ENCODE measurements around the gene ACOX1. TPM values are rescaled to one million over a fixed set of nuclear protein-coding genes. Genes with fewer than 3 reads are reported as not detected.
"Not testable (repeated sequence)": the region's sequence is repeated elsewhere in the genome, so short reads cannot be mapped to it uniquely, and the experiment has no call there.

Gene ACOX1
- total and polyA plus RNA-seq, 2 donors = 15.9 to 23.5 TPM

- DNase-seq (ENCODE audit: low read depth in 6 of 9, low spot score in 9 of 9) = no peak
- peaks cover 6 to 26% of the 10 kb centered on the region in 2 donors for H3K36me3 ChIP-seq (ENCODE audit: control insufficient read depth in 2 of 2, insufficient read depth in 2 of 2, low read length in 1 of 2)
- WGBS = 92% methylated on average over 9 of the region's 9 CpGs
- no peaks in the 10 kb centered on the region for H3K27me3 ChIP-seq (ENCODE audit: control insufficient read depth in 2 of 2, insufficient read depth in 1 of 2, low read length in 1 of 2)
- no peak overlapping the region for H3K4me3 ChIP-seq (ENCODE audit: low read length in 2 of 2)
- H3K4me1 ChIP-seq (ENCODE audit: control insufficient read depth in 2 of 2, insufficient read depth in 2 of 2, low read length in 2 of 2) = peaks cover 9 to 18% of the 10 kb centered on the region in 2 donors
- H3K9me3 ChIP-seq (ENCODE audit: control insufficient read depth in 2 of 2, insufficient read depth in 1 of 2, low read length in 1 of 2) = no peaks in the 10 kb centered on the region
- no peak overlapping the region for H3K27ac ChIP-seq (ENCODE audit: low read depth in 1 of 2, low read length in 1 of 2)
These were observed 2.7 kb downstream of the ACOX1 start for GRCh38 chr17:75976175-75976848.

GRCh38 chr17:75975757-75976174 is 3.2 kb downstream of the ACOX1 start:
- no peak for DNase-seq (ENCODE audit: low read depth in 6 of 9, low spot score in 9 of 9)
- no peaks in the 10 kb centered on the region for H3K9me3 ChIP-seq (ENCODE audit: control insufficient read depth in 2 of 2, insufficient read depth in 1 of 2, low read length in 1 of 2)
- H3K4me3 ChIP-seq (ENCODE audit: low read length in 2 of 2) = no peak overlapping the region
- H3K27ac ChIP-seq (ENCODE audit: low read depth in 1 of 2, low read length in 1 of 2) = no peak overlapping the region
- 95% methylated on average over 5 of the region's 5 CpGs for WGBS
- H3K4me1 ChIP-seq (ENCODE audit: control insufficient read depth in 2 of 2, insufficient read depth in 2 of 2, low read length in 2 of 2) = peaks cover 9 to 18% of the 10 kb centered on the region in 2 donors
- peaks cover 6 to 26% of the 10 kb centered on the region in 2 donors for H3K36me3 ChIP-seq (ENCODE audit: control insufficient read depth in 2 of 2, insufficient read depth in 2 of 2, low read length in 1 of 2)
- H3K27me3 ChIP-seq (ENCODE audit: control insufficient read depth in 2 of 2, insufficient read depth in 1 of 2, low read length in 1 of 2) = no peaks in the 10 kb centered on the region

GRCh38 chr17:75975187-75975586 is 3.8 kb downstream of the ACOX1 start:
- Histone ChIP-seq H3K36me3 (ENCODE audit: control insufficient read depth in 2 of 2, insufficient read depth in 2 of 2, low read length in 1 of 2) (peaks cover 6 to 29% of the 10 kb centered on the region in 2 donors), H3K4me1 (ENCODE audit: control insufficient read depth in 2 of 2, insufficient read depth in 2 of 2, low read length in 2 of 2) (peaks cover 7 to 15% of the 10 kb centered on the region in 2 donors)
- not testable (repeated sequence) for H3K27ac ChIP-seq (ENCODE audit: low read depth in 1 of 2, low read length in 1 of 2)

GRCh38 chr17:75970626-75971025 is 8.3 kb downstream of the ACOX1 start:
- Histone ChIP-seq H3K27ac (ENCODE audit: low read depth in 1 of 2, low read length in 1 of 2) (no peak overlapping the region), H3K9me3 (ENCODE audit: control insufficient read depth in 2 of 2, insufficient read depth in 1 of 2, low read length in 1 of 2) (no peaks in the 10 kb centered on the region), H3K4me3 (ENCODE audit: low read length in 2 of 2) (no peak overlapping the region), H3K27me3 (ENCODE audit: control insufficient read depth in 2 of 2, insufficient read depth in 1 of 2, low read length in 1 of 2) (no peaks in the 10 kb centered on the region), H3K36me3 (ENCODE audit: control insufficient read depth in 2 of 2, insufficient read depth in 2 of 2, low read length in 1 of 2) (peaks cover 6 to 27% of the 10 kb centered on the region in 2 donors), H3K4me1 (ENCODE audit: control insufficient read depth in 2 of 2, insufficient read depth in 2 of 2, low read length in 2 of 2) (no peaks in the 10 kb centered on the region)
- no peak for DNase-seq (ENCODE audit: low read depth in 6 of 9, low spot score in 9 of 9)
- WGBS = 98% methylated on average over 7 of the region's 7 CpGs

More at GRCh38 chr17:75975187-75975586, 3.8 kb downstream of the ACOX1 start:
- not testable (repeated sequence) for H3K27me3 ChIP-seq (ENCODE audit: control insufficient read depth in 2 of 2, insufficient read depth in 1 of 2, low read length in 1 of 2); H3K9me3 ChIP-seq (ENCODE audit: control insufficient read depth in 2 of 2, insufficient read depth in 1 of 2, low read length in 1 of 2); DNase-seq (ENCODE audit: low read depth in 6 of 9, low spot score in 9 of 9); H3K4me3 ChIP-seq (ENCODE audit: low read length in 2 of 2)
- WGBS = 96% methylated on average over 6 of the region's 6 CpGs

GRCh38 chr17:75970011-75970523 is 8.9 kb downstream of the ACOX1 start:
- Histone ChIP-seq H3K9me3 (ENCODE audit: control insufficient read depth in 2 of 2, insufficient read depth in 1 of 2, low read length in 1 of 2) (no peaks in the 10 kb centered on the region), H3K27ac (ENCODE audit: low read depth in 1 of 2, low read length in 1 of 2) (no peak overlapping the region), H3K36me3 (ENCODE audit: control insufficient read depth in 2 of 2, insufficient read depth in 2 of 2, low read length in 1 of 2) (peaks cover 6 to 24% of the 10 kb centered on the region in 2 donors), H3K27me3 (ENCODE audit: control insufficient read depth in 2 of 2, insufficient read depth in 1 of 2, low read length in 1 of 2) (no peaks in the 10 kb centered on the region), H3K4me1 (ENCODE audit: control insufficient read depth in 2 of 2, insufficient read depth in 2 of 2, low read length in 2 of 2) (no peaks in the 10 kb centered on the region), H3K4me3 (ENCODE audit: low read length in 2 of 2) (no peak overlapping the region)
- no peak for DNase-seq (ENCODE audit: low read depth in 6 of 9, low spot score in 9 of 9)
- WGBS = 83% methylated on average over 4 of the region's 4 CpGs

- H3K36me3 ChIP-seq (ENCODE audit: control insufficient read depth in 2 of 2, insufficient read depth in 2 of 2, low read length in 1 of 2) = peaks cover 6 to 24% of the 10 kb centered on the region in 2 donors
- WGBS = 95% methylated on average over 10 of the region's 10 CpGs
- H3K9me3 ChIP-seq (ENCODE audit: control insufficient read depth in 2 of 2, insufficient read depth in 1 of 2, low read length in 1 of 2); H3K27me3 ChIP-seq (ENCODE audit: control insufficient read depth in 2 of 2, insufficient read depth in 1 of 2, low read length in 1 of 2); H3K4me3 ChIP-seq (ENCODE audit: low read length in 2 of 2); H3K4me1 ChIP-seq (ENCODE audit: control insufficient read depth in 2 of 2, insufficient read depth in 2 of 2, low read length in 2 of 2); H3K27ac ChIP-seq (ENCODE audit: low read depth in 1 of 2, low read length in 1 of 2); DNase-seq (ENCODE audit: low read depth in 6 of 9, low spot score in 9 of 9): not testable (repeated sequence)
These were observed 9.9 kb downstream of the ACOX1 start for GRCh38 chr17:75969044-75969443.

GRCh38 chr17:75965468-75965867 is 13.5 kb downstream of the ACOX1 start:
- no peak for DNase-seq (ENCODE audit: low read depth in 6 of 9, low spot score in 9 of 9)
- Histone ChIP-seq H3K27ac (ENCODE audit: low read depth in 1 of 2, low read length in 1 of 2) (no peak overlapping the region), H3K36me3 (ENCODE audit: control insufficient read depth in 2 of 2, insufficient read depth in 2 of 2, low read length in 1 of 2) (peaks cover 0 to 8% of the 10 kb centered on the region in 2 donors), H3K9me3 (ENCODE audit: control insufficient read depth in 2 of 2, insufficient read depth in 1 of 2, low read length in 1 of 2) (no peaks in the 10 kb centered on the region), H3K4me3 (ENCODE audit: low read length in 2 of 2) (no peak overlapping the region), H3K27me3 (ENCODE audit: control insufficient read depth in 2 of 2, insufficient read depth in 1 of 2, low read length in 1 of 2) (no peaks in the 10 kb centered on the region), H3K4me1 (ENCODE audit: control insufficient read depth in 2 of 2, insufficient read depth in 2 of 2, low read length in 2 of 2) (no peaks in the 10 kb centered on the region)
- 98% methylated on average over 6 of the region's 6 CpGs for WGBS

GRCh38 chr17:75959839-75960511 is 19.0 kb downstream of the ACOX1 start:
- Histone ChIP-seq H3K27me3 (ENCODE audit: control insufficient read depth in 2 of 2, insufficient read depth in 1 of 2, low read length in 1 of 2) (no peaks in the 10 kb centered on the region), H3K9me3 (ENCODE audit: control insufficient read depth in 2 of 2, insufficient read depth in 1 of 2, low read length in 1 of 2) (no peaks in the 10 kb centered on the region), H3K4me3 (ENCODE audit: low read length in 2 of 2) (no peak overlapping the region), H3K27ac (ENCODE audit: low read depth in 1 of 2, low read length in 1 of 2) (no peak overlapping the region), H3K36me3 (ENCODE audit: control insufficient read depth in 2 of 2, insufficient read depth in 2 of 2, low read length in 1 of 2) (peaks cover 16 to 21% of the 10 kb centered on the region in 2 donors), H3K4me1 (ENCODE audit: control insufficient read depth in 2 of 2, insufficient read depth in 2 of 2, low read length in 2 of 2) (no peaks in the 10 kb centered on the region)
- no peak for DNase-seq (ENCODE audit: low read depth in 6 of 9, low spot score in 9 of 9)
- 98% methylated on average over 11 of the region's 11 CpGs for WGBS
